GM10266 (cell line): ENCODE measurements around the gene CXXC4.

Source experiments
- DNase-seq: peaks from one replicate; pipeline ENCODE4 v3.0.0; 2012; ENCODE audit errors: extremely low spot score
- CTCF ChIP-seq: IDR thresholded peaks from 2 replicates; pipeline ENCODE4 v1.5.1; 2012; ENCODE audit warnings: mild to moderate bottlenecking, low read depth; ENCODE audit not compliant: control insufficient read depth, insufficient read depth; ENCODE audit errors: missing control alignments

CXXC4 gene

GRCh38 chr4:104519588-104519987 lies 24.9 kb upstream of the CXXC4 start:
- TF ChIP-seq CTCF = no peak
- DNase-seq = peak; percentile 9

DNA sequence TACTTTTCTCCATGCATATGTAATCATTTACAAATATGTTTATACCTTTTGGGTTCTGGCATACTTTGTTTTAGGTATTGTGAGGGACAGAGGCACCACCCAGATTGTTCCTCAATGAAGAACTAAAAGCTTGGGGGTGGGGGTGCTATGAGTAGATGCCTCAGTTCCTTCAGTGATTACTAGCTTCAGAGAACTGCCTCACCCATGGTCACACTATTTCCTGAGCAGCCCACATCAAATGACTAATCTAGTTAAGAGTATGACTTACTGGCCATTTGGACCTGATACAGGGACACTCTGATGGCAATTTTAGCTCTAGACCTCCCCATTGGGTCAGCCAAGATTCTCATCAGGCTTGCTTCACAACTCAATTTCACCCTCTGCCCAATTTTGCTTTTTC lies 22.2 kb upstream of the CXXC4 start:
- DNase-seq = no peak
- TF ChIP-seq CTCF = no peak

- no peak for TF ChIP-seq CTCF
- DNase-seq = no peak
These were observed 13.5 kb upstream of the CXXC4 start for GRCh38 chr4:104508224-104508623.

DNA sequence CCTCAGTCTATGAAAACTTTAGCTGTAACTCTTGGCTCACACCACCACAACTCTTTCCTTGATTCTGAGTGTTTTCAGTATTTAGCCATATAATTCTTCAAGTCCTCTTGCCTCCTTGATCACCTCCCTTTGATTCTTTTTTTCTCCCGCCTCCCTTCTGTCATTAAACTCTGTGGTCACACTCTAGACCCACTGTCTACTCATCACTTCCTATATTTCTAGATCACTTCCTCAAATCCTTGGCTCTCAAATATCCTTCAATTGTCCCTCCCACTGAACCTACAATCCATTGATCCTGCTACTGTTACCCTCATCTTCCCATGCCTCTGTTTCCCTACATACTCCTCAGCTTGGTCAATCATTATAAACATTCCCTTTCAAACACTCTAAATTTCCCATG lies 12.4 kb upstream of the CXXC4 start:
- TF ChIP-seq CTCF = no peak
- no peak for DNase-seq

GRCh38 chr4:104504536-104504935 lies 9.8 kb upstream of the CXXC4 start:
- TF ChIP-seq CTCF = no peak

GRCh38 chr4:104502471-104502870 lies 7.8 kb upstream of the CXXC4 start:
- no peak for DNase-seq
- TF ChIP-seq CTCF = no peak

More at GRCh38 chr4:104504536-104504935, 9.8 kb upstream of the CXXC4 start:
- DNase-seq = no peak

GRCh38 chr4:104501290-104501689 lies 6.6 kb upstream of the CXXC4 start:
- TF ChIP-seq CTCF = no peak
- DNase-seq = no peak
